ENCODE data around the gene ZNF532.

DNA sequence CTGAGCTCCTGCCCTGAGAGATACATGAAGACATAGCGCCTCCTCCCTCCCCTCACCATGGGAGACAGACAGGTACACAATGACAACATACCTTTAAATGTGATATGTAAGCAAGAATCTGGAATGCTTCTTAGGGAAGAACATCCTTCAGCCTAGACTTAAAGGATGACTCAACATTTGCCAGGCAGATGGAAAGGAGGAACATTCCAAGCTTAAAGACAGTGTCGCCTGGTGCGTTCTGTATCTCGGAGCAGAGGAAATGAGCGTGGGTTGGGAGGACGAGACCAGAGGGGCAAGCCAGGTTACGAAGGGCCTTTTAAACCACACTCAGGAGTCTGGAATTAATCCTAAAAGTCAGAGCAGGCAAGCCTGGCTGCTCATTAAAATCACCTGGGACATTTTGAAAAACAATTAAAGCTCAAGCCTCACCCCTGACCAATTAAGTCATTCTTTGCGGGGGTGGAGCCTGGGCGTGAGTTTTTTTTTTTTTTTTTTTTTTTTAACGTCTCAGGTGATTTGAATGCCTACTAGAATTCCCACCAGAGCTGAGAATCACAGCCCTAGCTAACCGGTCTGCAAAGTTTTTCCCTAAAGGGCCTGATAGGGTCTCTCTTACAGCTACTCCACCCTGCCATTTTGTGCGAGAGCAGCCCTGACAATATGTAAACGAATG is 143.8 kb downstream of the ZNF532 start:
- TF ChIP-seq, protein P1, sequence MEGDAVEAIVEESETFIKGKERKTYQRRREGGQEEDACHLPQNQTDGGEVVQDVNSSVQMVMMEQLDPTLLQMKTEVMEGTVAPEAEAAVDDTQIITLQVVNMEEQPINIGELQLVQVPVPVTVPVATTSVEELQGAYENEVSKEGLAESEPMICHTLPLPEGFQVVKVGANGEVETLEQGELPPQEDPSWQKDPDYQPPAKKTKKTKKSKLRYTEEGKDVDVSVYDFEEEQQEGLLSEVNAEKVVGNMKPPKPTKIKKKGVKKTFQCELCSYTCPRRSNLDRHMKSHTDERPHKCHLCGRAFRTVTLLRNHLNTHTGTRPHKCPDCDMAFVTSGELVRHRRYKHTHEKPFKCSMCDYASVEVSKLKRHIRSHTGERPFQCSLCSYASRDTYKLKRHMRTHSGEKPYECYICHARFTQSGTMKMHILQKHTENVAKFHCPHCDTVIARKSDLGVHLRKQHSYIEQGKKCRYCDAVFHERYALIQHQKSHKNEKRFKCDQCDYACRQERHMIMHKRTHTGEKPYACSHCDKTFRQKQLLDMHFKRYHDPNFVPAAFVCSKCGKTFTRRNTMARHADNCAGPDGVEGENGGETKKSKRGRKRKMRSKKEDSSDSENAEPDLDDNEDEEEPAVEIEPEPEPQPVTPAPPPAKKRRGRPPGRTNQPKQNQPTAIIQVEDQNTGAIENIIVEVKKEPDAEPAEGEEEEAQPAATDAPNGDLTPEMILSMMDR (conservative IDR thresholded peaks at IDR 0.05; ENCODE audit: low read length), result no peak
- TF ChIP-seq EZH2phosphoT487 (IDR thresholded peaks at IDR 0.05; ENCODE audit: borderline replicate concordance), result no peak
